Adrenal gland (tissue), 12 donors: ENCODE data around the gene TAGLN. TPM values are rescaled to one million over a fixed set of nuclear protein-coding genes. Genes with fewer than 3 reads are reported as not detected.

Experiments used
- DNase-seq, 7 donors: peaks; one replicate each; pipeline ENCODE4 v3.0.0-alpha.2; 2019 to 2020
- H3K27ac ChIP-seq, 5 donors: fragments of 200-600 bp; sonication (generic) in 4 of 5; 1 replicate in 3 of 5; 2 replicates in 2 of 5; pipeline versions ENCODE4 v1.5.1 to v1.8.0; 2016 to 2020; ENCODE audit warnings: mild to moderate bottlenecking in 1 of 5
- H3K27me3 ChIP-seq: fragments of 200-600 bp; 2 replicates; pipeline ENCODE4 v1.8.0; 2021
- H3K36me3 ChIP-seq, 2 donors: fragments of 200-600 bp; replicated peaks in 1 of 2; 1 replicate in 1 of 2; 2 replicates in 1 of 2; pipeline versions ENCODE4 v1.5.1 to v1.8.0; 2018 to 2022
- H3K4me1 ChIP-seq, 2 donors: fragments of 200-600 bp; replicated peaks in 1 of 2; 1 replicate in 1 of 2; 2 replicates in 1 of 2; pipeline versions ENCODE4 v1.5.1 to v1.8.0; 2018 to 2021
- H3K4me3 ChIP-seq, 4 donors: fragments of 200-600 bp; sonication (generic) in 3 of 4; one replicate each; pipeline ENCODE4 v1.5.1; 2016 to 2018
- H3K9me3 ChIP-seq, 3 donors: fragments of 200-600 bp; sonication (generic) in 1 of 3; replicated peaks in 1 of 3; 1 replicate in 2 of 3; 2 replicates in 1 of 3; pipeline versions ENCODE4 v1.5.1 to v1.8.0; 2016 to 2021
- POLR2A ChIP-seq, 2 donors: fragments of 450-650 bp; IDR thresholded peaks; one replicate each; pipeline ENCODE4 v1.6.1; 2017; ENCODE audit warnings: antibody characterized with exemption in 2 of 2, mild to moderate bottlenecking in 2 of 2, moderate library complexity in 1 of 2
- WGBS, 4 donors: extraction: QIAGEN DNeasy Blood & Tissue Kit in 2 of 4; methylation state at CpG; one replicate each; pipeline versions ENCODE4 v1.1.5 to v1.1.7; 2013 to 2017; 5-methylcytosine and 5-hydroxymethylcytosine counted together
- intact Hi-C, 2 donors: fragments of 100-400 bp; cut with DNase I; formaldehyde crosslinking; loops; one replicate each; pipeline versions ENCODE4 v1.14.1 to v1.15.0; 2022 to 2023
- polyA plus RNA-seq, 3 donors: library from polyadenylated mRNA; stranded (reverse); fragments of 200-250 nt in 2 of 3; fragments of 350-450 nt in 1 of 3; fragmentation: Illumina TruSeq in 1 of 3; extraction: RNeasy Lipid Tissue Mini Kit (QIAGEN cat#74804) in 1 of 3; gene quantifications; one replicate each; pipeline ENCODE4 v1.2.3, GENCODE V29; 2013 to 2014
- total RNA-seq, 9 donors: library from RNA; depleted of rRNA in 4 of 9; stranded (reverse); fragments of >200 nt in 4 of 9; fragments of 120-200 nt in 1 of 9; fragmentation: NEBNext Ultra II Directional in 1 of 9; extraction: Animal tissue kit (Norgen Biotek cat#: 25700) in 1 of 9; gene quantifications; one replicate each; pipeline versions ENCODE4 v1.1.0 to v1.2.4, GENCODE V29; 2013 to 2023
- TF ChIP-seq, protein P1 (sequence below), 6 experiments: fragments of 450-650 bp in 4 of 6; fragments of 200-600 bp in 2 of 6; sonication (generic) in 1 of 6; IDR thresholded peaks; 1 replicate in 5 of 6; 2 replicates in 1 of 6; pipeline versions ENCODE4 v1.5.1 to v1.8.0; 2016 to 2021; ENCODE audit warnings: antibody characterized with exemption in 6 of 6, mild to moderate bottlenecking in 2 of 6, moderate library complexity in 1 of 6
- donor health status: healthy with polysubstance abuse.
- donor health status: Bipolar disorder and iron deficiency.
- donor health status: DM: yes; HTN: yes; CAD: no.
- donor health status: DM: no; HTN: no; CAD: no.
- donor health status: DM: no; HTN: no; CAD: no.
- donor health status: DM: yes; HTN: yes; CAD: no.

The TAGLN gene
- total and polyA plus RNA-seq, 12 donors = 37.1 to 1,290 (median 739) TPM

DNA sequence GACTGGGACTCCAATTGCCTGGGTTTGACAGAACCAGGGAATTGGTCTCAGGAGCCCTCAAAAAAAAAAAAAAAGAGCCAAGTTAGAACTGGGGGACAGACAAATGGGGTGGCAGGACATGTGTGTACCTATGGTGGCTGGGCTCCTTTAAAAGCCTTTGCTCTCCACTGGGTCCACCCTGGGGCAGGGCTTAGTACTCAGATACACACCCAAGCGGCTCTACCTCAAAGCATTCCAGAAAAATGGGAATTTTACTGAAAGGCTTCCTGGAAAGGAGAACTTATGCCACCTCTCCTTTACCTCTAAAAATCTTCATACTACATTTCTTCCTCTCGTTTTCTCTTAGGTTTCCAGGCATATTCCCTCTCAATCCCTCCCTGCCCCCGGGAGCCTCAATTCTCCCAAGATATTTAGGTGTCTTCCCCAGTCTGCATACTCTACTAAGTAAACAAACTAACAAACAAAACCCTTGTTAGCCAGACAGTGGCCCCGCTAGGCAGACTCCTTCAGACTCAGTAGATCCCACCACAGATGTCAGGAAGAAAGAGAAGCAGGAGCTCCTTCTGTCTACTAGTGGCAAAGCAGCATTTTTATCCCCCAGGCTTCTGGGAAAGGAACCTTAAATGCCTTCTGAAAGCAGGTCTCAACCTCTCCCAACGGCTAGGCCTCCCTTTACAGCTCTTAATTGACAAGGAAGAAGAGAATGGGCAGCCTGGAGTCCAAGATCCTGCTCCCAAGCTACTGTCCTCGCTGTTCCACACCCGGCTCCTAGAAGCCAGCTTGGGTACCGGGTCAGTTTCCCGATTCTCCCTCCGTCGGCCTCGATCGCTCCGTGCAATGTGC, 32.0 kb downstream of the TAGLN start:
- Histone ChIP-seq H3K27me3 (no peaks in the 10 kb centered on the region), H3K36me3 (peaks cover 0 to 38% of the 10 kb centered on the region in 2 donors), H3K4me3 (peak overlapping the region; percentile 77 to 98 (median 94)), H3K27ac (peak overlapping the region in 4 of 5 donors; percentile 85 to 96 (median 92)), H3K4me1 (peaks cover 17 to 30% of the 10 kb centered on the region in 2 donors), H3K9me3 (no peaks in the 10 kb centered on the region)
- intact Hi-C loops = loop anchor here in 1 of 2 donors (5.0 kb wide), 1 partner anchor 86 kb away; the partner anchor contains the start of gene BACE1
- 7 to 15% (median 8%) methylated on average over 9 to 14 of the region's 14 CpGs for WGBS, 4 donors
- TF ChIP-seq, protein P1, sequence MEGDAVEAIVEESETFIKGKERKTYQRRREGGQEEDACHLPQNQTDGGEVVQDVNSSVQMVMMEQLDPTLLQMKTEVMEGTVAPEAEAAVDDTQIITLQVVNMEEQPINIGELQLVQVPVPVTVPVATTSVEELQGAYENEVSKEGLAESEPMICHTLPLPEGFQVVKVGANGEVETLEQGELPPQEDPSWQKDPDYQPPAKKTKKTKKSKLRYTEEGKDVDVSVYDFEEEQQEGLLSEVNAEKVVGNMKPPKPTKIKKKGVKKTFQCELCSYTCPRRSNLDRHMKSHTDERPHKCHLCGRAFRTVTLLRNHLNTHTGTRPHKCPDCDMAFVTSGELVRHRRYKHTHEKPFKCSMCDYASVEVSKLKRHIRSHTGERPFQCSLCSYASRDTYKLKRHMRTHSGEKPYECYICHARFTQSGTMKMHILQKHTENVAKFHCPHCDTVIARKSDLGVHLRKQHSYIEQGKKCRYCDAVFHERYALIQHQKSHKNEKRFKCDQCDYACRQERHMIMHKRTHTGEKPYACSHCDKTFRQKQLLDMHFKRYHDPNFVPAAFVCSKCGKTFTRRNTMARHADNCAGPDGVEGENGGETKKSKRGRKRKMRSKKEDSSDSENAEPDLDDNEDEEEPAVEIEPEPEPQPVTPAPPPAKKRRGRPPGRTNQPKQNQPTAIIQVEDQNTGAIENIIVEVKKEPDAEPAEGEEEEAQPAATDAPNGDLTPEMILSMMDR (IDR thresholded peaks at IDR 0.05) = no peak
- TF ChIP-seq POLR2A (IDR thresholded peaks at IDR 0.05) = no peak
- DNase-seq = peak in 2 of 7 donors; percentile 4 to 49

DNA sequence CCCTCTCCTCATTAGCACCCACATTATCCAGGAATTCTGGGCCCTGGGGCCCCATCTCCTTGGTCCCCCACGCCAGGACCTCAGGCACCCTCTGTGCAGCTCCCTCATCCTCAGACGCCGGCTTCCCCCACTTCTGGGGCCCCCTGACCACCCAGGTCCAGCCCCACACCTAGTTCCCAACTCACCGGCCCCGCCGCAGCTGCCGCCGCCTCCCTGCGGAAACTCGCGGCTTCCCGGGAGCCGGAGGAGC, 32.6 kb downstream of the TAGLN start, which contains the start of gene PCSK7:
TSS of gene PCSK7 (minus strand) at position 232 of the 250 bp plus-strand sequence. CDS start 2,229 bp downstream, outside the sequence.
- no peaks in the 10 kb centered on the region for H3K27me3 ChIP-seq
- TF ChIP-seq POLR2A (IDR thresholded peaks at IDR 0.05) = no peak
- TF ChIP-seq, protein P1 (IDR thresholded peaks at IDR 0.05) = no peak
- peaks cover 17 to 30% of the 10 kb centered on the region in 2 donors for H3K4me1 ChIP-seq
- peak within 1 kb of the TSS; percentile 77 to 98 (median 94) for H3K4me3 ChIP-seq
- H3K9me3 ChIP-seq = no peaks in the 10 kb centered on the region
- intact Hi-C loops = loop anchor here in 1 of 2 donors (5.0 kb wide), 1 partner anchor 86 kb away; the partner anchor contains the start of gene BACE1
- H3K27ac ChIP-seq = peak within 1 kb of the TSS; percentile 61 to 96 (median 91)
- WGBS, 4 donors = 0% methylated on average over 11 to 13 of the region's 13 CpGs
- peaks cover 0 to 35% of the 10 kb centered on the region in 2 donors for H3K36me3 ChIP-seq
- DNase-seq = peak in 5 of 7 donors; percentile 69 to 84 (median 75)

DNA sequence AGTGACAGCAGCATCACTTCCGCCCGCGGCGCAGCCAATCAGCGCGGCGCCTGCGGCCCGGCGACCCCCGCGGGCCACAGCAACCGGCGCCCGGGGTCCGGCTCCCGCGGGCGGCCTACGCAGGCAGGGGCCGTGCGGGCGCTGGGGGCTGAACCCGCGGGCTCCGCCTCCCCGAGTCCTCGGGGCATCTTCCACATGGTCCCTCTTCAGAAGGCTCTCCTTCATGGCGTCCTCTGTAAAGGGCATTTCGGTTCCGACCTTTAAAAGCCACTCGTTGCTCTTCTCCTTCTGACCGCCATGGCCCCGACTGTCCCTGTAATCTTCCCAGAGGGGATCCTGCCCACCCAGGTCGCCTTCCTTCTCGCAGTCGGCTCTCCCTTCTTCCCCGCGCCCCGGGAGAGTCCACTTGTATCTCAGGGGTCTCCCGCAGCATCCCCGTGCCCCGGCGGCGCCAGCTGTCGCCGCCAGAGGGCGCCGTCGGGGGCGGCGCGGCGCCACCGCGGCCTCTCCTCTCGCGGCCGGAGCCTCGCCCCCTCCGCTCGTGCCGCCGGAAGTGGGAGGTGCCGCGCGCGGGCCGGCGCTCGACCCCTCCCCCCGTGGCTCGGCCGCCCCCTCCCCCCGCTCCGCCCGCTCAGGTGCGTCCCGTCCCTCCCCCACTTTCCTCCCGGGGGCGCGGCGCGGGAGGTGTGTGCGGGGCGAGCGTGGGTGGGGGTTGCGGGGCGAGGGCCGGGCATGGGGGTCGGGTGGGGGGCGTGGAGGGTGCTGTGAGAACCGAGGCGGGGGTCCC, 33.1 kb downstream of the TAGLN start, which contains the start of gene RNF214:
TSS of gene RNF214 (plus strand) at position 580 of the 787 bp plus-strand sequence. CDS start 1,602 bp downstream, outside the sequence.
- intact Hi-C loops = loop anchor here in 1 of 2 donors (5.0 kb wide), 1 partner anchor 85 kb away; the partner anchor contains the start of gene BACE1
- Histone ChIP-seq H3K4me3 (peak within 1 kb of the TSS; percentile 77 to 98 (median 94)), H3K4me1 (peaks cover 17 to 30% of the 10 kb centered on the region in 2 donors), H3K27ac (peak within 1 kb of the TSS; percentile 61 to 96 (median 91)), H3K27me3 (no peaks in the 10 kb centered on the region), H3K9me3 (no peaks in the 10 kb centered on the region), H3K36me3 (peaks cover 0 to 30% of the 10 kb centered on the region in 2 donors)
- peak; percentile 63 to 85 (median 72) for DNase-seq
- TF ChIP-seq POLR2A (IDR thresholded peaks at IDR 0.05) = peak; percentile 55 to 56
- TF ChIP-seq, protein P1 (IDR thresholded peaks at IDR 0.05) = peak; percentile 42 to 97 (median 87)
- 0 to 2% (median 1%) methylated on average over 27 to 88 of the region's 94 CpGs for WGBS, 4 donors
